Kidney tubule cell (primary cell): ENCODE results near the gene APOO.
A peak's percentile ranks its signal among the peaks of the same experiment; 100 is the strongest.
"Not testable (repeated sequence)": the region's sequence is repeated elsewhere in the genome, so short reads cannot be mapped to it uniquely, and the experiment has no call there.

ENCODE experiments used
- DNase-seq: peaks from one replicate; pipeline ENCODE4 v3.0.0-alpha.2; 2018; ENCODE audit warnings: low spot score

APOO gene

DNA sequence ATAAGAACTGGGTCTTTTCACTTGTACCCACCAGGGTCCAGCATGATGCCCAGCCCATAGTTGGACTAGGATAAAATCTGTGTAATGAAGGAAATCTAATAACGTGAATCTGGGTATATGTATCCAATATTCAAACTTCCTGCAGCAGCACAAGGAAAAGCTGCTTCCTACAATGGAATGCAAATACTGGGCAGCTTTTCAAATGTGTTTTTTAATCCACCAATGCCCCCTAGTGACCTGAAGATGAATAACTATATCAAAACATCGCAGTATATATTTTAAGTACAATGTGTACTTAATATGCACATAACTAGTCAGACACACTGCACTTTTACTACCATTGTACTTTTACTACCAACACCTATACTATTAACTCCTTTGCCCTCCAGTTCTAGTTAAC, 5.3 kb downstream of the APOO start:
- DNase-seq: peak; percentile 79

DNA sequence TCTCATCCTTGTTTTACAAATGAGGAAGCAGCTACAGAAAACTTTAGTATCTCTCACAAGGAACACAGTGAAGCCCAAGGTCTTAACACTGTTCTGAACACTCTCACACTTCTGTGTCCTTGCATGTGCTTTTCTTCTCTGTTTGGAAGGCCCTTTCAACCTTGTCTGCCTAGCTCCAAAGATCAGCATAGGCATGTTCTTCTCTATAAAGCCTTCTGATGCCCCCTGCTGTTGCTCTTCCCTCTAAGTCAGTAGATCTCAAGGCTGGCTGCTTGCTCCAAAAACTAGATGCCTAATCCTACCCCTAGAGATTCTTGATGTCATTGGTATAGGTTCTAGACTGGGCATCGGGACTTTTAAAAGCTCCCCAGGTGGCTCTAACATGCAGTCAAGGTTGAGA, 5.9 kb downstream of the APOO start:
- peak; percentile 83 for DNase-seq

DNA sequence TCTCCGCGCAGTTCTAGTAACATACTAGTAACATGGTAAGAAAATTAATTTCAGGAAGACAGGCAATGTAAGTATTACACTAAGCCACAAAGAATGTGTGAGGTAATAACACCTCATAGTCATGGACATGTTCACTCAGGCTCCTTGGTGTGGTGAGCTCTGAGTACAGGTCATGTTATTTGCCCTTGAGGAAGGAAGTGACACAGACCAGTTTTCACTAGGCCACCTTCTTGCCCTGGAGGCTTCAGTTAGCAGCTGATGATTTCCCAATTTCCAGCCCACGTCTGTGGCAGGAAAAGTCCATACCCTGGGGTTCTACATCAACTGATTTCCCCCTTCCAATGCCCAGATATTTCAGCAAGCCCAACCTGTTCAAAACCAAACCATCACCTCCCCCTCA, 6.7 kb downstream of the APOO start:
- DNase-seq: peak; percentile 94

DNA sequence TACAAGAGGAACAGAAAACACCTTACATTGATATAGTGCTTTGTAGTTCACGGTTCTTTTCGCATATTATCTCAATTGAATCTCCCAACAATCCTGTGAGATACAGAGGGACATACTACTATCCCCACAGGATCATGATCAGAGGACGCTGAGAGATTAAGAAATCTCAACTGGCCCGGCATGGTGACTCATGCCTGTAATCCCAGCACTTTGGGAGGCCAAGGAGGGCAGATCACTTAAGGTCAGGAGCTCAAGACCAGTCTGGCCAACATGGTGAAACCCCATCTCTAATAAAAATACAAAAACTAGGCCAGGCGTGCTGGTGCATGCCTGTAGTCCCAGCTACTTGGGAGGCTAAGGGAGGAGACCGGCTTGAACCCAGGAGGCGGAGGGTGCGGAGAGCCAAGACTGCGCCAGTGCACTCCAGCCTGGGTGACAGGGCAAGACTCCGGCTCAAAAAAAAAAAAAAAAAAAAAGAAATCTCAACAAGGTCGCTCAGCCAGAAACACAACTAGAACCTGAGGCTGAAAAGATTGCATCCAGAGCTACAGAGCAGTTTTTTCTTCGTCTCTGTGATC, 7.4 kb downstream of the APOO start:
- no peak for DNase-seq

DNA sequence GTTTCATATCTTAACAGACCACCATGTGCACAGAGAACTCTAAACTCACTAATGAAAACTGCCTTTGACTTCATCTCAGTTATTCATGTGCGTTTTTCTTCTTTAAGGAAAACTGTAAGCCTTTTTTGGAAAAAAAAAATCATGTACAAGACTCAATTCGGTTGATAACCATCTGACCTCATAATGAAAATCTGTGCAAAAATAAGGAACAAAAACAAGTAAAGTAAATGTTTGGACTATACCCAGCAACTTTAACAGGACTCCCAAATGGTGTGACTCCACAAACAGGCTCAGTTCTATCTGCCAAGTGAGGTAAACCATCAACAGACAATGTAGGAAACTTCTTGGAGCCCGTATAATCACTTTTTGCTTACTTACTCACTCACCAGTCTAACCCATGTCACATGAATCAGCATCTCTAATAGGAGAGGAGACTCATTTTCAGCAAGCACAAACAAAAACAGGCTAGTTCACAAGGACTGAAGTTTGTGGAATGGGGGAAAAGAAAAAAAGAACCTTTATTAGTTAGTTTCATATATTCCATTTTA, 9.3 kb downstream of the APOO start:
- DNase-seq: peak; percentile 77

DNA sequence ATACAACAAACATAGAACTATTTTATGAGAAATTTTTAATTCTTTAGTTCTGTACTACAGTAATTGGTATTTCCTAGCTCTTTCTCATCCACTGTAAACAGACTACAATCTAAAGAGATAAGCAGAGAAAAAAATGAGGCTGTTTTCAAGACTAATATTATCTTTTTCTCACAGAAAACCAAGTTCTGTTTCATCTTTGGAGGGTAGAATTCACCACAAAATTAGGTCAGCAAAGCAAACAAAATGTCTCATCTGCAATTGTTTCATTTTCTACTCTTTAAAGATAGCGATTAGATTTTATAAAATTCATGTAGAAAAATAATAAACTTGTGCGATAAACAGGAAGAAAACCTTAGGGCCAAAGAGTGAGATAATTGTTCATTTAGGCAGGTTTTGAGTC, 10.8 kb downstream of the APOO start:
- DNase-seq: no peak

DNA sequence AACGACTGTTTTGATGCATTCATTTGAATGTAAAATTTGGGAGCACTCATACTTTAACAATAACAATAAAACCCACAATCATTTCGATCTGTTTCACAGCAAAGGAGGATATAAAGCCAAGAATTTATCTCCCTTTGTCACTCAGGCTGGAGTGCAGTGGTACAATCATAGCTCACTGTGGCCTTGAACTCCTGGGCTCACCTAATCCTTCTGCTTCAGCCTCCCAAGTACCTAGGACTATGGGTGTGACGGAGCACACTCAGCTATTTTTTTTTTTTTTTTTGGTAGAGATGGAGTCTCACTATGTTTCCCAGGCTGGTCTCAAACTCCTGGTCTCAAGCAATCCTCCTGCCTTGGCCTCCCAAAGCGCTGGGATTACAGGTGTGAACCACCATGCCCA, 11.2 kb downstream of the APOO start:
- DNase-seq: not testable (repeated sequence)

DNA sequence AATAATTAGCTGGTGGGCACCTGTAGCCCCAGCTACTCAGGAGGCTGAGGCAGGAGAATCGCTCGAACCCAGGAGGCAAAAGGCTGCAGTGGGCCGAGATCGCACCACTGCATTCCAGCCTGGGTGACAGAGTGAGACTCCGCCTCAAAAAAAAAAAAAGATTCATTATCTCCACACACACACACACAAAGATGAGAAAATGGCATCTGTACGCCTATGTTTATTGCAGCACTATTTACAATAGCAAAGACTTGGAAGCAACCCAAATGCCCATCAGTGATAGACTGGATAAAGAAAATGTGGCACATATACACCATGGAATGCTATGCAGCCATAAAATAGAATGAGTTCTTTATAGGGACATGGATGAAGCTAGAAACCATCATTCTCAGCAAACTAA, 12.7 kb downstream of the APOO start:
- DNase-seq: not testable (repeated sequence)

DNA sequence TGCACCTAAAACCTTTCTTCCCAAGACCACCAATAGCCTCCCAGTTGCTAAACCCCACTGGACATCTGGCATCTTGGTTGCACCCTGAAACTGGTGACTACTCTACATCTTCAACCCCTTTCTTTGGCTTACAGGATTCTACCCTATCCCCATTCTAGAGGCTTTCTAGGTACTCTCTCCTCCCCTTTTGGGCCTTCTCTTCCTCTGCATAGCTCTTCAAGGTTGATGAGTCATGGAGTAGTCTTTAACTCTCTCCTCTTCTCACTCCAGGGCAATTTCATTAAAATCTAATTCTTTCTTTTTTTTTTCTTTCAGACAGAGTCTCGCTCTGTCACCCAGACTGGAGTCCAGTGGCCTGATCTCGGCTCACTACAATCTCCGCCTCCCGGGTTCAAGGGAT, 16.8 kb downstream of the APOO start:
- peak; percentile 19 for DNase-seq

DNA sequence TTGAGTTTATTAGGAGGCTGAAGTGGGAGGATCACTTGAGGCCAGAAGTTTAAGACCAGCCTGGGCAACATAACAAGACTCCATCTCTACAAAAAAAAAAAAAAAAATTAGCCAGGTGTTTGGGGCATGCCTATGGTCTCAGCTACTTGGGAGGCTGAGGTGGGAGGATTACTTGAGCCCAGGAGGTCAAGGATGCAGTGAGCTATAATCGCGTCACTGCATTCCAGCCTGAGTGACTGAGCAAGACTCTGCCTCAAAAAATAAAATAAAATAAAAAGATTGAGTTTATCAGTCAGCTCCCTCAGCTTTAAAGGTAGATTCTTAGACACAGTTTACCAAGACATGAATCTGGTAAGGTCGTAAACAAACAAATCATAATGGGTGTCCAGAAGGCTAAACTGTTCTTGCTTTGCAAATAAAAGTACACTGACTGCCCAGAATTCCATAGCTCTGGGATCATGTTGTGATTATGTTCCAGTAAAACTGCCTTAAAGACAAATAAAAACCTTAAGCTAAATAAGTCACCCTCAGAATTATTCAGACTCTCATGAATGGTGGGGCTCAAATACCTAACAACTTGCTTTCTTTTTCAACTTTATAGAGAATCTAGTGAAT, 18.7 kb downstream of the APOO start:
- peak; percentile 53 for DNase-seq

DNA sequence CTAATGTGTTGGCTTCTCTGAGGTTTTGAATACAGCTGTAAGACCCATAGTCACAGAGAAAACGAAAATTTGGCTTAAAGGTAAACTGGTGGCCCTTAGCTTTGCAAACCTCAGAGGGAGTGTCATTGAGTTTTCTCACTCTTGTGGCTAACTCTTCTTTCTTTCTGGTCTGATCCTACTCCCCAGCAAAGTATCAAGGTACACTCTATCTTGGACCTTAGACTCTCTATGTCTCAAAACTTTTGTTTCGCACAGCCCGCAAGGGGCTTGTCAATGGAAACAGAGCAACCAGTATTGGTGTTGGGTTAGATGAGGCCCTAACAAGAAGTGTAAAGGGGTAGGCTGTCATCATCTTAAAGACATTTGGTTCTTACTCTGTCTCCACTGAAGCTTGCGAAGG, 19.8 kb downstream of the APOO start:
- no peak for DNase-seq

DNA sequence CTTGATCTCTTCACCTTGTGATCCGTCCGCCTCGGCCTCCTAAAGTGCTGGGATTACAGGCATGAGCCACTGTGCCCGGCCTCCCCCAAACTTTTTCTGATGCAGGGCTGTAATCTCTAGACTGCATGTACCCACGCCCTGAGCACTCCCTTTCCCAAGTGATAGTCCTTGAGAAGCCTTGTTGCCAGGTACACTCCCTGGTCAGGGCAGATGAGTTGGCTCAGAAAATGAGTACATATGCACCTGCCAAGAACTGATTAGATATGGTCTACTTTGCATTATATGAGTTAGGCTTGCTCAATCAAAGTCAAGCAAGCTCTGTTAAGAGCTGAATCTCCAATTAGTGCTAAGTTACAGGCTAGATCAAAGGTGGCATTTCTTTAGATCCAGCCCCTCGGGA, 20.3 kb downstream of the APOO start:
- no peak for DNase-seq

DNA sequence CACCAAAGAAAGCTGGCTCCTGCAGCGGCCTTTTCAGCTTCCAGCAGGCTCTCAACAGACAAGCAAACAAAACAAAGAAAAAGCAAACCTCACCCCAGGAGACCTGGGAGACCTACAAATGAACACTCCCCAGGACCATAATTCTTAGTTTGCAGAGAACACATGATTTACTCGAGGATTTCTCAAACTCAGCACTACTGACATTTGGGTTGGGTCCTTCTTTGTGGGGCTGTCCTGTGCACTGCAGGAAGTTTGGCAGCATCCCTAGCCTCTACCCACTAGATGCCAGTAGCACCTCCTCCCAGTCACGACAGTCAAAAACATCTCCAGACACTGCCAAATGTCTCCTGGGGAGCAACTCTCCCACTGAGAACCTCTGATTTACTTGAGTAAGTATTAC, 21.9 kb downstream of the APOO start:
- no peak for DNase-seq

DNA sequence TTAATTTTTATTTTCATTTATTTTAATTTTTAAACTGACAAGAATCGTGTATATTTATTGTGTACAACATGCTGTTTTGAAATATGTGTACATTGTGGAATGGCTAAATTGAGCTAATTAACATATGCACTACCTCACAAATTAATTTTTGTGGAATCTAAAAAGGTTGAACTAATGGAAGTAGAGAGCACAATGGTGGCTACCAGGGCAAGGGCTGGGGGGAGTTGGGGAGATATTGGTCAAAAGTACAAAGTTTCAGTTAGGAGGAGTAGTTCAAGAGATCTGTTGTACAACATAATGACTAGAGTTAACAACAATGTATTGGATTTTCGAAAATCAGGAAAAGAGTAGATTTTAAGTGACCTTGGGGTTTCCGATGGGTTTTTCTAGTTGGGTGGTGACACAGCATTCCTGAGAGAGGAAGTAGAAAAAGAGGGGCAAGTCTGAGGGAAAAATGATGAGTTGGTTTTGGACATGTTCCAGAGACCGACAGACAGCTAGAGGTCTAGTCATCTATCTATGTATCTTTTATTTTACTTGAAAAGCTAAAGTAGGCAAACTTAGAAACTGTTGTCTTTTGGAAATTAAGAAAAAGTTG, 23.2 kb downstream of the APOO start:
- DNase-seq: peak; percentile 82

DNA sequence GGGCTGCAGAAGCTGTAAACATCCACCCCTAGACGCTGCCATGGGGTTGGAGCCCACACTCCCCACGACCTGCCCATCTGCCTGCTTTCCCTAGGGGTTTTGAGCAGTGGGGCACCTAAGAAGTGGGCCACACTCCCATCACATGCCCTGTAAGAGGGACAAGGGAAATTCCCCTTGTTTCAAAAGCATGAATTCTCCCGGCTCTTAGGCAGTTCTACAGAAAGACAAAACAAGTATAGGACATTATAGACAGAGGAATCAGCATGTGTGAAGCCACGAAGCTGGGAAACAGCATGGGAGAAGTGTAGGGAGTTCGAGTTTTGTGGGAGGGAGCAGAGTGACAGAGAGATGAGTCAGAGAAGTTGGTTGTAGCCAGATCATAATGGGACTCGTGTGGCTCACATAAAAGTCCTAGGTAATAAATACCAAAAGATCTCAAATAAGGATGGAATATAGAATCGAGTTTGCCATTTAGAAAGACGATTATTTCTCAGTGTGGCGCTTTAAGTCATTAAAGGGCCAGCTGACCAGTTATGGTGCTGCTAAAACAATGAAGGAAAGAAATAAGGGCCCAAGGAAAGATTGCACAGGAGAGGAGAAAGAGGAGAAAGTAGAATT, 23.9 kb downstream of the APOO start:
- peak; percentile 85 for DNase-seq

DNA sequence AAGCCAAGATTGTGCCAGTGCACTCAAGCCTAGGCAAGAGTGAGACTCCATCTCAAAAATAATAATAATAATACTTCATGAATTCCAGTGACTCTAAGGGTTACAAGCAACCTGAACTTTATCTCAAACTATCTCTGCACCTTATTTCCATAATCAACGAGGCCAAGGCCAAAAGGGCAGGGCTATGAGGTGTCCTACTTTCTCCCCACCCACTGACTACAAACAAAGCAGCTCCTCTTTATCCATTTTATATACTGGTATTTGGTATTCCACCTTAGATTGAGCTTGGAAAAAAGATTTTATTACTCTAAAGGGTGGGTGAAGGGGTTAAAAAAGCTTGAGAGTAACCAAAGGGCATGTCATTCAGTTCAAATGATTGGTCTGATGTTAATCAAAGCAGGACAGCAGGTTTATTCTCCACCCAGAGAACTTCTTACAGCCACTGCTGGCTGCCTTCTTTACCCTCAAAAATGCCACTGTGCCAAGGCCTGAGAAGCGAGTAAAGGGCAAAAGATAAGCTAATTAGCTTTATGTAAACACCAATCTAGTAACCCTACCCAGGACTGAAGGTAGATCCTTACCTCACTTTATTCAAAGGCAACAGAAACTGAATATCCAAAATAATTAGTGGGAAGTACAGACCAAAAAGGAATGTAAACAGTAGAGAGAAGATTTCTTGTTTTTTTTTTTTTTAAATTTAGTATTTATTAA, 28.2 kb downstream of the APOO start:
- DNase-seq: no peak

DNA sequence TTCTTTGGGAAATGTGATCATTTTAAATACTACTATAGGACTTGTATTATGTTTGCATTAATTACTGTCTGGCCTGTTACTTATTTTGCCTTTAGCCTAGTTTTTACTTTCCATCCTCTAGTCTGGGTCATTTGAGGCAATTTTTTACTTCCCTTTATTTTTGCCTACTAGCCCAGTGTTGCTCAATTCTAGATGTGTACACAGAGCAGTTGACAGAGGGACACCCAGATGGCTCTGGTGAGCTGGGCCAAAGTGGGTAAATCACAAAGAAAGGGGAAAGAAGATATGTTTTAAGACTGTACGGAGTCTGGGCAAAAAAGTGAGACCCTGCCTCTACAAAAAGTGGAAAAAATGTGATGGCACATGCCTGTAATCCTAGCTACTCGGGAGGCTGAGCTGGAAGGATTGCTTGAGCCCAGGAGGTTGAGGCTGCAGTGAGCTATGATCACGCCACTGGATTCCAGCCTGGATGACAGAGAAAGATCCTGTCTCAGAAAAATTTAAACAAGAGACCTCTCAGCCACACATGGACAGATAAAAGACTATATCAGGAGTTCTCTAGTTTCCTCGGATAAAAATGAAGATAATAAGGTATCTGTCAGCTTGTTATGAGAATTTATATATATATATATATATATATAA, 35.7 kb downstream of the APOO start:
- DNase-seq: no peak

DNA sequence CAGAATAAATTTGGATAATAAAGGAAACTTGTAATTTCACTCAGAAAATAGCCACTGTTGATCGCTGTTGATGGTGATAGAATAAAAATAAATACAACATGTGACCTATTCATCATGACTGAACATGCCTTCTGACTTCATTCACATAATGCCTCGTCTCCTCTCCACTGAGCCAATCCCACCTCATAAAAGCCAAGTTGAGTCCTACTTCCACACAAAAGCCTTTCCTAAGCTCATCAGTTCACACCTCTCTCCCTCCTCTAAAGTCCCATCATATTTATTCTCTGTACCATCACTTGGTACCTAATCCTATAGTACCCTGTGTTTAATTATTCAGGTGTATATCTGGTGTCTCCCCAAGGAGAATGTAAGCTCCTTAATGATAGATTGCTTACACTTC, 37.7 kb downstream of the APOO start:
- no peak for DNase-seq

DNA sequence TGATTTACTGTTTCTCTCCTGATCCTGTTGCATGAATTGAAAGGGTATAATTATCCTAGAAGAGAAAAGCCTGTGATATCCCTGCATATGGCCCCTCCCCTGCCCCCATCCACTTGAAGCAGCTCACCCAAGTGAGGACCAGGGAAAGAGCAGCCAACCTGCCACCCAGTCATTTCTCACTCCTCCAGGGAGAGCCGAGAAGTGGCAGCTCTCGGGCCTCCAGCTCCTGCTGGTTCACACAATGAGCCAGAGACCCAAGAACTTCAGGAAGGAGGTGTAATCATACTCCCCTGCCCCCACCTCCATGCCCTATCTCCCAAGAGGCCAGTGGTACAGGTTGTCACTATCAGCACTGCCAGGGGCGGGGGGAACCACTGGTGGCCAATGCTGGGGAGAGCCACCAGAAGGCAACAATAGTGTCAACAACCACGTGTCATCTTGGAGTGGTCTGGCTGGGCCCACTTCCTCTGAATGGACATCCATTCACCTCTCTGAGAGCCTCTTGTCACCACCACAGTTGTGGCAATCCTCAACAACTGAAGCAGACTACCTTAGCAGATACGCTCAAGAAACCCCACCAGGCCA, 42.9 kb downstream of the APOO start:
- no peak for DNase-seq

DNA sequence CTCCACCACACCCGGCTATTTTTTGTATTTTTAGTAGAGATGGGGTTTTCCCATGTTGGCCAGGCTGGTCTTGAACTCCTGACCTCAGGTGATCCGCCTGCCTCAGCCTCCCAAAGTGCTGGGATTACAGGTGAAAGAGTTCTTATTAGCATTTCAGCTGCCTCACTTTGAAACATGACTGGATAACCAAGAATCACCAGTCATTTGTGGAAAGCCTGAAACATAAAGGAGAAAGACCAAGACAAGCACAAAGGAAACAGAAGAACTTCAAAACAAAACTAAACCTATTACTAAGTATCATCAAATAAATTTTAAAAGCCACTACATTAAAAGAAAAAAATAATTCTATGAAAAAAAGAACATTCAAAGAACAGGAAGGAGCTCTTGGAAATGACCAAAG, 45.8 kb downstream of the APOO start:
- DNase-seq: not testable (repeated sequence)

DNA sequence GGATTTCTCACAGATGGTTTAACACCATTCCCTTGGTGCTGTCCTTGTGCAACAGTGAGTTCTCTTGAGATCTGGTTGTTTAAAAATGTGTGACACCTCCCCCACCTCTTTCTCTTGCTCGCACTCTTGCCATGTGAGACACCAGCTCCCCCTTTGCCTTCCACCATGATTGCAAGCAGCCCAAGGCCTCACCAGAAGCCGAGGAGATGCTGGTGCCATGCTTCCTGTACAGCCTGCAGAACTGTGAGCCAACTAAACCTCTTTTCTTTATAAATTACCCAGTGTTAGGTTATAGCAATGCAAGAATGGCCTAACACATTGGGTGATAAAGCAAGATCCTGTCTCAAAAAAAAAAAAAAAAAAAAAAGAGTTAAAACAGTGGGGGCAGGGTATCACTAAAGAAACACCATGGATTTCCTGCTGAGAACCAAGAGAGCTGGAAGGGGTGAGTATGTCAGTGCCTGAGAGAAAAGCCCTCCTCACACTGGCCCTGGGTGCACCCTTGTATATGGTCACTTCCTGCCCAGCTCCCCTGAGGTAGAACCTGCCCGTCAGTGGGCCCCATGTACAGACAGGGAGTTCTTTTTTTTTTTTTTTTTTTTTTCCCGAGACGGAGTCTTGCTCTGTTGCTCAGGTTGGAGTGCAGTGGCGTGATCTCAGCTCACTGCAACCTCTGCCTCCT, 46.4 kb downstream of the APOO start:
- no peak for DNase-seq
